Kidney (tissue), 14 donors: ENCODE measurements around the gene ZNF410. TPM values are rescaled to one million over a fixed set of nuclear protein-coding genes. Genes with fewer than 3 reads are reported as not detected.

Experiments
- DNase-seq, 5 donors: peaks; one replicate each; pipeline ENCODE4 v3.0.0-alpha.2; 2013 to 2020
- FAIRE-seq: peaks from 2 replicates; lab custom pipeline; 2012; peaks lifted over from hg19 to GRCh38; lab: Jason Lieb, UNC
- H3K27ac ChIP-seq, 2 donors: one replicate each; pipeline ENCODE4 v1.7.0; 2013; ENCODE audit warnings: low read depth in 2 of 2, low read length in 2 of 2, inconsistent platforms in 1 of 2
- H3K27me3 ChIP-seq: one replicate; pipeline ENCODE4 v1.7.1; 2013; ENCODE audit warnings: low read length, inconsistent platforms; ENCODE audit not compliant: control insufficient read depth, insufficient read depth
- H3K36me3 ChIP-seq, 3 donors: one replicate each; pipeline versions ENCODE4 v1.7.0 to v1.7.1; 2013; ENCODE audit warnings: low read length in 3 of 3, control low read depth in 1 of 3, inconsistent platforms in 1 of 3; ENCODE audit not compliant: insufficient read depth in 3 of 3, control insufficient read depth in 2 of 3
- H3K4me1 ChIP-seq, 3 donors: one replicate each; pipeline versions ENCODE4 v1.7.0 to v1.7.1; 2013; ENCODE audit warnings: low read length in 3 of 3, inconsistent platforms in 1 of 3, low read depth in 1 of 3; ENCODE audit not compliant: control insufficient read depth in 2 of 3, insufficient read depth in 2 of 3
- H3K4me3 ChIP-seq, 3 donors: one replicate each; pipeline versions ENCODE4 v1.7.0 to v1.8.1; 2013; ENCODE audit warnings: low read length in 3 of 3, control low read depth in 1 of 3, inconsistent platforms in 1 of 3
- H3K9ac ChIP-seq, 3 donors: one replicate each; pipeline versions ENCODE4 v1.7.0 to v1.7.1; 2013; ENCODE audit warnings: low read length in 3 of 3, control low read depth in 1 of 3, inconsistent platforms in 1 of 3
- H3K9me3 ChIP-seq, 3 donors: one replicate each; pipeline versions ENCODE4 v1.7.0 to v1.7.1; 2013; ENCODE audit warnings: low read length in 3 of 3, control low read depth in 1 of 3, inconsistent platforms in 1 of 3; ENCODE audit not compliant: control insufficient read depth in 2 of 3, insufficient read depth in 1 of 3
- CTCF ChIP-seq: IDR thresholded peaks from 3 replicates; pipeline ENCODE4 v1.5.1; 2012; ENCODE audit warnings: mild to moderate bottlenecking, moderate library complexity, borderline replicate concordance; ENCODE audit not compliant: insufficient read depth; ENCODE audit errors: extremely low read depth
- intact Hi-C: fragments of 100-400 bp; cut with DNase I; formaldehyde crosslinking; loops from one replicate; pipeline ENCODE4 v1.11.1; 2022
- polyA plus RNA-seq: library from polyadenylated mRNA; stranded (reverse); fragments of 350-450 nt; fragmentation: Illumina TruSeq; extraction: RNeasy Lipid Tissue Mini Kit (QIAGEN cat#74804); gene quantifications from one replicate; pipeline ENCODE4 v1.2.3, GENCODE V29; 2014; ENCODE audit warnings: low read depth, low replicate concordance; ENCODE audit not compliant: insufficient read depth
- total RNA-seq: library from RNA; stranded (reverse); fragmentation: NEBNext Ultra II Directional; extraction: Animal tissue kit (Norgen Biotek cat#: 25700); gene quantifications from one replicate; pipeline ENCODE4 v1.2.1, GENCODE V29; 2021
- donor health status: control.
- donor health status: control.
- donor health status: control.
- donor health status: control.
- donor health status: control.
- donor health status: DM: yes; HTN: yes; CAD: no.
- donor health status: Normal renal cell carcinoma (clear cell type).

ZNF410 gene
- total and polyA plus RNA-seq, 2 donors from 2014 or later, result 35.8 to 43.2 TPM

DNA sequence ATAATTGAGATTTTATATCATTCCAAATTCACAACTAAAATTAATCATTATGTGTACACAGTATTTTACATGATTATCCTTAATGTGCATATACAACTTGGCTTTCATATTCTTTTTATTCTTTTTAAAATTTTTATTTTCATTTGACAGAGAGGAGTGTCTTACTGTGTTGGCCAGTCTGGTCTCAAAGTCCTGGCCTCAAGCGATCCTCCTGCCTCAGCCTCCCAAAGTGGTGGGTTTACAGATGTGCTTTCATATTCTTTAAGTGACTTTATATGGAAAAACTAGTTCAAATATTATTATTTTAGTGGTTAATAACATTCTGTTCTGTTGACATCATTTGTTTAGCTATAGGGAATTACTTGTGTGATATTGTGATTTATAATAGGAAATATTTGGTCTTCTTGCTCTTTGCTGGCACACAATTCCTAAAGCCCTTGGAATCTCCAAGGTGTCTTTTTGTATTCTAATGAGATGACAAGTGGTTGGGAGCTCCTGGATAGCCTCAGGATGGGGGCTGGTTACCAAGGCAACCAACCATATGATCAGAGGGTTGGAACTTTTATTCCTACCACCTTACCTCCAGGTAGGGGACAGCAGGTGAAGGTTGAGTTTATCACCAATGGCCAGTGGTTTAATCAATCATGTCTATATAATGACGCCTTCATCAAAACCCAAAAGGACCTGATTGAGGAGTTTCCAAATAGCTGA is 16.0 kb upstream of the ZNF410 start:
- H3K27ac ChIP-seq, result no peak overlapping the region
- intact Hi-C loops, result no loop called here
- H3K4me1 ChIP-seq, result no peaks in the 10 kb centered on the region
- H3K9me3 ChIP-seq, result no peaks in the 10 kb centered on the region
- DNase-seq (no peak), FAIRE-seq (no peak)
- H3K4me3 ChIP-seq, result no peak overlapping the region
- no peak for TF ChIP-seq CTCF
- H3K27me3 ChIP-seq, result no peaks in the 10 kb centered on the region
- peaks cover 0 to 4% (median 3%) of the 10 kb centered on the region in 3 donors for H3K36me3 ChIP-seq
- no peak overlapping the region for H3K9ac ChIP-seq

GRCh38 chr14:73873660-73874059 is 13.0 kb upstream of the ZNF410 start:
- H3K4me1 ChIP-seq, result no peaks in the 10 kb centered on the region
- no peaks in the 10 kb centered on the region for H3K27me3 ChIP-seq
- no peak overlapping the region for H3K27ac ChIP-seq
- FAIRE-seq (no peak), DNase-seq (no peak)
- no peak for TF ChIP-seq CTCF
- H3K36me3 ChIP-seq, result peaks cover 0 to 5% (median 3%) of the 10 kb centered on the region in 3 donors
- H3K9me3 ChIP-seq, result no peaks in the 10 kb centered on the region
- no peak overlapping the region for H3K4me3 ChIP-seq
- intact Hi-C loops, result no loop called here
- no peak overlapping the region for H3K9ac ChIP-seq

DNA sequence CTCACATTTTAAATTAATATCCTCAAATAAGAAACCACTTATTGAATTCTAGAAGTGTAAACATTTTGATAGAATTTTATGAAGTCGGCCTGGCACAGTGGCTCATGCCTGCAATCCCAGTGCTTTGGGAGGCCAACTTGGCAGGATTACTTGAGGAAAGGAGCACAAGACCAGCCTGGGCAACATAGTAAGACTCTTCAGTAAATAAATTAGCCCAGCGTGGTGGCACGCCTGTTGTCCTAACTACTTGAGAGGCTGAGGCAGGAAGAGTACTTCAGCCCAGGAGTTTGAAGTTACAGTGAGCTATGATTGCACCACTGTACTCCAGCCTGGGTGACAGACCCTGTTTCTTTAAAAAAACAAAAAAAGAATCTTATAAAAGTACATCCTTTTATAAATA is 8.9 kb upstream of the ZNF410 start:
- Histone ChIP-seq H3K9ac (no peak overlapping the region), H3K27me3 (no peaks in the 10 kb centered on the region), H3K4me1 (no peaks in the 10 kb centered on the region), H3K4me3 (no peak overlapping the region), H3K27ac (no peak overlapping the region), H3K9me3 (no peaks in the 10 kb centered on the region), H3K36me3 (peaks cover 0 to 3% (median 3%) of the 10 kb centered on the region in 3 donors)
- DNase-seq (no peak), FAIRE-seq (no peak)
- intact Hi-C loops, result no loop called here
- no peak for TF ChIP-seq CTCF
